Measurements from ENCODE around the gene SZT2. TPM values are rescaled to one million over a fixed set of nuclear protein-coding genes. Genes with fewer than 3 reads are reported as not detected.
"Not testable (repeated sequence)": the region's sequence is repeated elsewhere in the genome, so short reads cannot be mapped to it uniquely, and the experiment has no call there.

Gene SZT2
- total RNA-seq, 1 experiment from 2014 or later, result 71.6 TPM

DNA sequence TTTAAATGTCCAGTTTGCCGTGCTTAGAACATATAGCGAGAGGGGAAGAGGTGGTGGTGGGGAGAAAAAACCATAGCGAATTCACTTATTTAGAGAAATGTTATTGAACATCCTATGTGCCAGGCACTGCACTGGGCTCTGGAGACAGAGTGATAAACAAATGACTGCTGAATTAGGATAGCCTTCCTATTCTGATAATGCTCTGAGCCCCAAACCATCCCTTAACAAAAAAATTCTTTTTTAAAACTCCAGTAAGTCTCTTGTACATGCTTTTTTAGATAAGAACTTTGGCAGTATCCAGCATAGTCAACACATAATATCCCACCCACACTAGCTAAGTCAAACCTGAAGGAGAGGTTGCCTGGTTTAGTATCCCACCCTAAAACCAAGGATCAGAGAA, 8.5 kb downstream of the SZT2 start:
- intact Hi-C loops (cut with micrococcal nuclease; ENCODE audit: unreplicated experiment), result no loop called here
- no peak overlapping the region for H3K4me2 ChIP-seq
- H3K27me3 ChIP-seq (ENCODE audit: insufficient read depth, low read depth), result no peaks in the 10 kb centered on the region
- peaks cover 1% of the 10 kb centered on the region; the same call in 1 of the 2 replicates for H3K79me2 ChIP-seq (ENCODE audit: low read depth)
- H3K27ac ChIP-seq, result no peak overlapping the region
- CTCF ChIA-PET, result no interaction called here
- H3F3A ChIP-seq (ENCODE audit: insufficient read depth, low read depth), result no peaks in the 10 kb centered on the region
- H3K9me2 ChIP-seq (ENCODE audit: insufficient read depth), result no peaks in the 10 kb centered on the region
- H2AFZ ChIP-seq, result no peak overlapping the region
- no peaks in the 10 kb centered on the region for H3K9me3 ChIP-seq (ENCODE audit: insufficient read depth, low read depth)
- H3K4me1 ChIP-seq (replicated peaks; ENCODE audit: insufficient read depth), result no peaks in the 10 kb centered on the region
- H4K20me1 ChIP-seq (ENCODE audit: insufficient read depth), result no peaks in the 10 kb centered on the region
- no peak for DNase-seq
- H3K4me3 ChIP-seq, result no peak overlapping the region
- POLR2A ChIA-PET (ENCODE audit: unreplicated experiment), result no interaction called here
- TF ChIP-seq, protein P1, sequence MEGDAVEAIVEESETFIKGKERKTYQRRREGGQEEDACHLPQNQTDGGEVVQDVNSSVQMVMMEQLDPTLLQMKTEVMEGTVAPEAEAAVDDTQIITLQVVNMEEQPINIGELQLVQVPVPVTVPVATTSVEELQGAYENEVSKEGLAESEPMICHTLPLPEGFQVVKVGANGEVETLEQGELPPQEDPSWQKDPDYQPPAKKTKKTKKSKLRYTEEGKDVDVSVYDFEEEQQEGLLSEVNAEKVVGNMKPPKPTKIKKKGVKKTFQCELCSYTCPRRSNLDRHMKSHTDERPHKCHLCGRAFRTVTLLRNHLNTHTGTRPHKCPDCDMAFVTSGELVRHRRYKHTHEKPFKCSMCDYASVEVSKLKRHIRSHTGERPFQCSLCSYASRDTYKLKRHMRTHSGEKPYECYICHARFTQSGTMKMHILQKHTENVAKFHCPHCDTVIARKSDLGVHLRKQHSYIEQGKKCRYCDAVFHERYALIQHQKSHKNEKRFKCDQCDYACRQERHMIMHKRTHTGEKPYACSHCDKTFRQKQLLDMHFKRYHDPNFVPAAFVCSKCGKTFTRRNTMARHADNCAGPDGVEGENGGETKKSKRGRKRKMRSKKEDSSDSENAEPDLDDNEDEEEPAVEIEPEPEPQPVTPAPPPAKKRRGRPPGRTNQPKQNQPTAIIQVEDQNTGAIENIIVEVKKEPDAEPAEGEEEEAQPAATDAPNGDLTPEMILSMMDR (conservative IDR thresholded peaks at IDR 0.05), result no peak
- no peak for TF ChIP-seq EZH2 (IDR thresholded peaks at IDR 0.05; ENCODE audit: low read depth)
- H3K36me3 ChIP-seq (ENCODE audit: low read depth), result no peaks in the 10 kb centered on the region; the same call in 1 of the 2 replicates
- BruUV-seq (replicated peaks), result no TSS peak

DNA sequence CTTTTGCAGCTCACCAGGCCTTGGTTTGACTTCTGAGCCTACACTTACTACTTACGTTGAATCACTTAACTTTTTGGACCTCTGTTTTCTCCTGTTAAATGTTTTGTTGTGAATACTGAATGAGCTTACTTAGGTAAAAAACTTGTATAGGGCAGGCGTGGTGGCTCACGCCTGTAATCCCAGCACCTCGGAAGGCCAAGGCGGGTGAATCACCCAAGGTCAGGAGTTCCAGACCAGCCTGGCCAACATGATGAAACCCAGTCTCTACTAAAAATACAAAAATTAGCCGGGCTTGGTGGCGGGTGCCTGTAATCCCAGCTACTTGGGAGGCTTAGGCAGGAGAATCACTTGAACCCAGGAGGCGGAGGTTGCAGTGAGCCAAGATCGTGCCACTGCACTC, 10.7 kb downstream of the SZT2 start:
- H3K4me1 ChIP-seq (replicated peaks; ENCODE audit: insufficient read depth); H3K27me3 ChIP-seq (ENCODE audit: insufficient read depth, low read depth); intact Hi-C loops (cut with micrococcal nuclease; ENCODE audit: unreplicated experiment); H3K4me3 ChIP-seq; BruUV-seq (replicated peaks); H3K9me2 ChIP-seq (ENCODE audit: insufficient read depth); DNase-seq; H3K4me2 ChIP-seq; CTCF ChIA-PET; H3K36me3 ChIP-seq (ENCODE audit: low read depth); H2AFZ ChIP-seq; H3K27ac ChIP-seq; POLR2A ChIA-PET (ENCODE audit: unreplicated experiment); H3F3A ChIP-seq (ENCODE audit: insufficient read depth, low read depth); H3K79me2 ChIP-seq (ENCODE audit: low read depth); H3K9me3 ChIP-seq (ENCODE audit: insufficient read depth, low read depth); H4K20me1 ChIP-seq (ENCODE audit: insufficient read depth): not testable (repeated sequence)

DNA sequence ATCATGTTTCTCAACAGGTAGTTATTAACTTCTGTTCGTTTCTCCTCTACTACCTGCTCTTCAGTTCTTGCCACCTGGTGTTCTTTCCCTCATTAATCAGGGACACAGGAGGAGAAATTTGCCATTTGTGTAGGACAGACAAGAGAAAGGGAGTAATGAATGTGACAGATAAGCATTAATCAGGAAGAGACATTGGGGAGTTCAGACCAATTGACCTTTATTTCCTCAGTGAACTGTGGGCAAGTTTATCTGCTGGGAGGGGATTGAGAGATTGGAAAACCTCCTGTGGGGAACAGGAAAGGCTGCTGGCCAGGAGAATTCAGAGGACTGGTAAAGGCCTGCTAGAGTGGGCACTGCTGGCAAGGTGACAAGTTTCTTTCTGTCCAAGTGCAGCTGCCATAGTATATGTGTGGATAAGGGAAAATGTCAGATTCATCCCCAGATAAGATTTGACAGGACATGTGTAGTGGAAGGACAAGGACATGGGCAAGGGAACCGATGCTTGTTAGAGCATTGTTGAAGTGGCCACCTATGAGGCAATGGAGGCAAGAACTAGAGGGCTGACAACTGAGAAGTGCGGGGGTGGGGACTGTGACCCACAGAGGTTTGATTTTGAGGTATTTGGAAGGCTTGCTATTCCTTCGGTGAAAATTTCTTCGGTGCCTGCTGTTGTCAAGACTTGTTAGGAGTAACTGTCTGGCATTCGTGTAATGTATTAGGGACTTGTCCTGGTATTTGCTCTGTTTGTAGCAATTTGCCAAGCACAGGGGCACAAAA, 12.6 kb downstream of the SZT2 start:
- POLR2A ChIA-PET (ENCODE audit: unreplicated experiment), result no interaction called here
- no peak overlapping the region for H3K4me2 ChIP-seq
- no TSS peak for BruUV-seq (replicated peaks)

More for the DNA sequence above, 12.6 kb downstream of the SZT2 start:
- no peak overlapping the region for H3K4me3 ChIP-seq
- H4K20me1 ChIP-seq (ENCODE audit: insufficient read depth), result no peaks in the 10 kb centered on the region
- no peak overlapping the region for H3K27ac ChIP-seq
- H2AFZ ChIP-seq, result no peak overlapping the region
- CTCF ChIA-PET, result no interaction called here
- no peak for DNase-seq
- 0 out of 2 replicates have a peak, but pooled peaks cover 7% of the 10 kb centered on the region for H3K36me3 ChIP-seq (ENCODE audit: low read depth)
- H3K4me1 ChIP-seq (replicated peaks; ENCODE audit: insufficient read depth), result no peaks in the 10 kb centered on the region
- TF ChIP-seq EZH2 (IDR thresholded peaks at IDR 0.05; ENCODE audit: low read depth), result no peak
- TF ChIP-seq, protein P1 (conservative IDR thresholded peaks at IDR 0.05), result no peak
- H3K27me3 ChIP-seq (ENCODE audit: insufficient read depth, low read depth), result no peaks in the 10 kb centered on the region
- H3K9me3 ChIP-seq (ENCODE audit: insufficient read depth, low read depth), result no peaks in the 10 kb centered on the region
- H3K9me2 ChIP-seq (ENCODE audit: insufficient read depth), result no peaks in the 10 kb centered on the region
- H3K79me2 ChIP-seq (ENCODE audit: low read depth), result no peaks in the 10 kb centered on the region
- intact Hi-C loops (cut with micrococcal nuclease; ENCODE audit: unreplicated experiment), result no loop called here
- no peaks in the 10 kb centered on the region for H3F3A ChIP-seq (ENCODE audit: insufficient read depth, low read depth)
